H1 (cell line): ENCODE data around the gene WDR59. TPM values are rescaled to one million over a fixed set of nuclear protein-coding genes. Genes with fewer than 3 reads are reported as not detected.

Source experiments
- CHD7 ChIP-seq: fragments of 300-600 bp; sonication (generic); IDR thresholded peaks from 2 replicates; pipeline ENCODE4 v1.7.1; 2012; ENCODE audit warnings: low read length, moderate library complexity, mild to moderate bottlenecking, inconsistent platforms; ENCODE audit not compliant: insufficient replicate concordance
- polyA plus RNA-seq, 7 experiments: library from polyadenylated mRNA; depleted of rRNA in 3 of 7; stranded (reverse) in 5 of 7; unstranded in 2 of 7; fragments of >200 nt in 5 of 7; fragments of 200-250 nt in 2 of 7; gene quantifications; 1 replicate in 5 of 7; 2 replicates in 1 of 7; 4 replicates in 1 of 7; pipeline versions ENCODE4 v1.2.1 to v1.2.3, GENCODE V29; 2011 to 2013; ENCODE audit warnings: missing spikeins in 2 of 7, mixed read lengths in 2 of 7
- total RNA-seq: library from RNA; stranded (reverse); fragmentation: NEBNext Ultra II Directional; extraction: Animal tissue kit (Norgen Biotek cat#: 25700); gene quantifications from 2 replicates; pipeline ENCODE4 v1.2.1, GENCODE V29; 2021

Gene WDR59
- total and polyA plus RNA-seq, 2 of the 8 experiments (the other 6 are each of a cell fraction or from before 2014, with no cell fraction given), result 84.2 to 124 TPM

- no peak for TF ChIP-seq CHD7
Measured at GRCh38 chr16:74871608-74872007, 113.3 kb downstream of the WDR59 start (continued).
